IPS-18a (cell line): ENCODE results near the gene GBX1.

ENCODE experiments used
- H3K27ac ChIP-seq: one replicate; pipeline ENCODE4 v1.5.1; 2013; ENCODE audit warnings: low read length
- H3K27me3 ChIP-seq: one replicate; pipeline ENCODE4 v1.6.1; 2013; ENCODE audit warnings: mild to moderate bottlenecking, low read length; ENCODE audit not compliant: control insufficient read depth, insufficient read depth
- H3K36me3 ChIP-seq: one replicate; pipeline ENCODE4 v1.6.1; 2013; ENCODE audit warnings: low read depth, low read length; ENCODE audit not compliant: control insufficient read depth
- H3K4me1 ChIP-seq: one replicate; pipeline ENCODE4 v1.6.1; 2013; ENCODE audit warnings: low read depth, low read length; ENCODE audit not compliant: control insufficient read depth
- H3K4me3 ChIP-seq: one replicate; pipeline ENCODE4 v1.5.1; 2013; ENCODE audit warnings: low read length
- H3K9ac ChIP-seq: one replicate; pipeline ENCODE4 v1.6.1; 2013; ENCODE audit warnings: mild to moderate bottlenecking, low read length, moderate library complexity
- H3K9me3 ChIP-seq: one replicate; pipeline ENCODE4 v1.6.1; 2013; ENCODE audit warnings: low read depth, low read length; ENCODE audit not compliant: control insufficient read depth

The GBX1 gene

GRCh38 chr7:151110941-151111645 is 56.4 kb downstream of the GBX1 start:
- Histone ChIP-seq H3K9me3 (no peaks in the 10 kb centered on the region), H3K27ac (no peak overlapping the region), H3K36me3 (no peaks in the 10 kb centered on the region), H3K9ac (no peak overlapping the region), H3K4me3 (no peak overlapping the region), H3K27me3 (peaks cover 18% of the 10 kb centered on the region), H3K4me1 (peaks cover 11% of the 10 kb centered on the region)

GRCh38 chr7:151110236-151110940 is 57.1 kb downstream of the GBX1 start:
- Histone ChIP-seq H3K4me3 (no peak overlapping the region), H3K9ac (no peak overlapping the region), H3K27ac (no peak overlapping the region), H3K27me3 (peaks cover 11% of the 10 kb centered on the region), H3K9me3 (no peaks in the 10 kb centered on the region), H3K4me1 (peaks cover 11% of the 10 kb centered on the region), H3K36me3 (no peaks in the 10 kb centered on the region)

GRCh38 chr7:151109094-151110048 is 58.1 kb downstream of the GBX1 start:
- Histone ChIP-seq H3K9me3 (no peaks in the 10 kb centered on the region), H3K4me1 (peaks cover 19% of the 10 kb centered on the region), H3K27me3 (peaks cover 10% of the 10 kb centered on the region), H3K9ac (no peak overlapping the region), H3K27ac (no peak overlapping the region), H3K4me3 (no peak overlapping the region), H3K36me3 (no peaks in the 10 kb centered on the region)

- no peak overlapping the region for H3K9ac ChIP-seq
These were observed 59.6 kb downstream of the GBX1 start for GRCh38 chr7:151107882-151108281.

GRCh38 chr7:151104411-151105235 is 62.9 kb downstream of the GBX1 start:
- H3K36me3 ChIP-seq: no peaks in the 10 kb centered on the region
- peak overlapping the region; percentile 40 for H3K27ac ChIP-seq
- peak overlapping the region; percentile 42 for H3K4me3 ChIP-seq
- no peaks in the 10 kb centered on the region for H3K9me3 ChIP-seq
- peaks cover 18% of the 10 kb centered on the region for H3K4me1 ChIP-seq
- H3K27me3 ChIP-seq: no peaks in the 10 kb centered on the region
- H3K9ac ChIP-seq: peak overlapping the region; percentile 28

More at GRCh38 chr7:151107882-151108281, 59.6 kb downstream of the GBX1 start:
- Histone ChIP-seq H3K4me3 (no peak overlapping the region), H3K27ac (no peak overlapping the region), H3K4me1 (peaks cover 18% of the 10 kb centered on the region), H3K9me3 (no peaks in the 10 kb centered on the region), H3K36me3 (no peaks in the 10 kb centered on the region), H3K27me3 (no peaks in the 10 kb centered on the region)

GRCh38 chr7:151103973-151104372 is 63.5 kb downstream of the GBX1 start:
- peak overlapping the region; percentile 40 for H3K27ac ChIP-seq
- H3K9me3 ChIP-seq: no peaks in the 10 kb centered on the region
- peak overlapping the region; percentile 28 for H3K9ac ChIP-seq
- no peaks in the 10 kb centered on the region for H3K36me3 ChIP-seq
- H3K27me3 ChIP-seq: no peaks in the 10 kb centered on the region
- peak overlapping the region; percentile 42 for H3K4me3 ChIP-seq
- peaks cover 18% of the 10 kb centered on the region for H3K4me1 ChIP-seq

- Histone ChIP-seq H3K36me3 (no peaks in the 10 kb centered on the region), H3K27me3 (no peaks in the 10 kb centered on the region), H3K4me3 (no peak overlapping the region), H3K4me1 (peaks cover 18% of the 10 kb centered on the region), H3K9me3 (no peaks in the 10 kb centered on the region), H3K9ac (no peak overlapping the region), H3K27ac (no peak overlapping the region)
These were observed 64.5 kb downstream of the GBX1 start for GRCh38 chr7:151102991-151103390.

- no peaks in the 10 kb centered on the region for H3K9me3 ChIP-seq
- no peaks in the 10 kb centered on the region for H3K27me3 ChIP-seq
- no peak overlapping the region for H3K9ac ChIP-seq
- H3K4me3 ChIP-seq: no peak overlapping the region
- H3K36me3 ChIP-seq: no peaks in the 10 kb centered on the region
- no peak overlapping the region for H3K27ac ChIP-seq
- H3K4me1 ChIP-seq: peaks cover 18% of the 10 kb centered on the region
These were observed 65.7 kb downstream of the GBX1 start for GRCh38 chr7:151101621-151102396.

GRCh38 chr7:151100921-151101320 is 66.6 kb downstream of the GBX1 start:
- no peak overlapping the region for H3K27ac ChIP-seq
- H3K4me1 ChIP-seq: peaks cover 18% of the 10 kb centered on the region
- no peaks in the 10 kb centered on the region for H3K36me3 ChIP-seq
- H3K9me3 ChIP-seq: no peaks in the 10 kb centered on the region
- H3K9ac ChIP-seq: no peak overlapping the region
- H3K4me3 ChIP-seq: no peak overlapping the region
- no peaks in the 10 kb centered on the region for H3K27me3 ChIP-seq

- Histone ChIP-seq H3K36me3 (no peaks in the 10 kb centered on the region), H3K27me3 (no peaks in the 10 kb centered on the region), H3K4me3 (no peak overlapping the region), H3K9me3 (no peaks in the 10 kb centered on the region), H3K4me1 (peaks cover 12% of the 10 kb centered on the region), H3K9ac (no peak overlapping the region), H3K27ac (no peak overlapping the region)
These were observed 67.8 kb downstream of the GBX1 start for GRCh38 chr7:151099486-151100211.
